COR-L47 (cell line): Measurements from ENCODE around the gene ATF4.

Experiments
- DNase-seq: peaks from one replicate; lab custom pipeline; 2025; lab: John Stamatoyannopoulos, UW

The ATF4 gene

DNA sequence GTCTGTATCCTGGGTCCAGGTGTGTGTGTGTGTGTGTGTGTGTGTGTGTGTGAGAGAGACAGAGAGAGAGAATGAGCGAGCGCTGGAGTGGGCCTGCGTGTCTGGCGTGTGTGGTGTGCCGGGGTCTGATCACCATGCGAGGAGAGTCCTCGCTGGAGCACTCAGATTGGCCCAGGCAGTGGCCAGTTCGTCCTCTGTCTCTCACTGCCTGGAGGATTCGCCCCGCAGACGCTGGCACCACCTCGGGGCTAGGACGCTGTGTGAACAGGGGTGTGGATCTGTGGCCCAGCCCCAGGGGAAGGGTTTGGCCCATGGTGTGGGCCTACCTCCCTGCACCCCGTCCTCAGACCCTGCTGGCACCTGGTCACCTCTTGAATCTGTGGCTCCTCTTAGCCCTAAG lies 38.6 kb downstream of the ATF4 start:
- DNase-seq = no peak

DNA sequence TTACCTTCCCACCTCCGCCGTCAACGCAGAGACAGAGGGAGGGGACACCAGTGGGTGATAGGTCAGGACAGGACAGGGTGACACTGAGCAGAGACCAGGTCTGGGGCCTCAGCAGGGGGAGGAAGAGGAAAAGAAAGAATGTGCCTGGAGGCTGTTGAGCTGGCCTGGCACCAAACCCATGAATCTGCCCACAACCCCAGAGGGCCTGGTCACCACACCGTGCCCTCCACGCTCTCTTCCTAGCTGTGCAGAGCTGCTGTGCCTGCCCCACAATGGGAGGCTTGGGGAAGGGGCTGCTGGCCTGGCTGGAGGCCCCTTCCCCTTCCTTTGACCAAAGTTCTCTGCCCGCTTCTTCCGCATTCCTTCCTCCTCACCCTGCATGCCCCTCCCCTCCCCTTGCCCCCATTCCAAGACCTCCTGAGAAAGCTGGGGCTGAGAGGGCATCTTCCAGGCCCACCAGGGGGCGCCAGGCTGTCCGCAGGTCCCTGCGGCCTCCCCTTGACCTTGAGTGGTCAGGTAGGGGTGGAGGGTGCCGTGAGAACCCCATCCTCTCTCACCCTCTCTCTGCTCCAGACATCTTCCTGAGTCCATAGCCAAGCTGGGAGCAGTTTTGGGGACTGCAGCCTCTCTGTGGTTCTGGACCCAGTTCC lies 39.2 kb downstream of the ATF4 start:
- no peak for DNase-seq

DNA sequence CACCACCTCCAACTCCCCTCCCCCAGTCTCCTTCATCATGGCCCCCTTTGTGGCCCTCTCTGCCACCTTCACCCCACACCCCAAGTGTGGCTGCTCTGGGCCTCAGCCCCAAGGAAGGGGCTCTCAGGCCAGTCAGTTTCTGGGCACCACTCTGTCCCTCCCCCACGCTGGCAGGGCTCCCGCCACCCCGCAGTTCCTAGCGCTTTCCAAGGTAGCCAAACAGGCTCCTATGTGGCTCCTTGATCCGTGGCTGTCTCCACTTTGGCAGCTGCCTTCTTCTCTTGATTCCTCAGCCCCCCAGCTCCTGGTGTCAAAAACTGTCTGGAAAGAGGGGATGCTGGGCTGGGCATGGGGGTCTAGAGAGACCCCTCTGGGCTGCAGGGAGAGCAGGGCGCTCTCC lies 39.8 kb downstream of the ATF4 start:
- DNase-seq = no peak

DNA sequence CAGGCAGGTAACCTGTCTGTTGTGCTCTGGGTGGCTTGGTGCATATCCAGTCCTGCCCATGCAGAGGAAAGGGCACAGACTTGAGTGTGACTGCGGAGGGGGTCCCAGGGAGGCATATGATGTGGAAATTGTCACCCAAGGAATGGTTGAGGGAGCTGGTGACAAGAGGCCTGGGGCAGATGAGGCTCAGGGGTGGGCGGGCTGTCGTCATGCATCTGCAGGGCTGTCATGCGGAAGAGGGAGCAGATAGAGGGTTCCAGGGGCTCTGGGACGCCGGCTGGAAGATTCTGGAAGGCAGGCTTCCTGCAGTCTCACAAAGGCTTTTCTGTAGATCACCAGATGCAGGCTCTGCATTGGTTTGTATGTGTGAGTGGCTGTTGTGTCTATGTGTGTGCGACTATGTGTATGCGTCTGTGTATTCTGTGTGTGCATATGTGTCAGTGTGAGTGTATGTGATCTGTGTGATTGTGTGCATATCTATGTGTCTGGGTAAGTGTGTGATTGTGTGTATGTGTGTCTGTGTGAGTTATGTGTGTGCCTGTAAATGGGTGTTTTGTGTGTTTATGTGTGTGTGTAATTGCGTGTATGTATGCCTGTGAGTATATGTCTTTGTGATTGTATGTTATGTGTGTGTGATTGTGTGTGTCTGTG lies 42.6 kb downstream of the ATF4 start:
- no peak for DNase-seq

DNA sequence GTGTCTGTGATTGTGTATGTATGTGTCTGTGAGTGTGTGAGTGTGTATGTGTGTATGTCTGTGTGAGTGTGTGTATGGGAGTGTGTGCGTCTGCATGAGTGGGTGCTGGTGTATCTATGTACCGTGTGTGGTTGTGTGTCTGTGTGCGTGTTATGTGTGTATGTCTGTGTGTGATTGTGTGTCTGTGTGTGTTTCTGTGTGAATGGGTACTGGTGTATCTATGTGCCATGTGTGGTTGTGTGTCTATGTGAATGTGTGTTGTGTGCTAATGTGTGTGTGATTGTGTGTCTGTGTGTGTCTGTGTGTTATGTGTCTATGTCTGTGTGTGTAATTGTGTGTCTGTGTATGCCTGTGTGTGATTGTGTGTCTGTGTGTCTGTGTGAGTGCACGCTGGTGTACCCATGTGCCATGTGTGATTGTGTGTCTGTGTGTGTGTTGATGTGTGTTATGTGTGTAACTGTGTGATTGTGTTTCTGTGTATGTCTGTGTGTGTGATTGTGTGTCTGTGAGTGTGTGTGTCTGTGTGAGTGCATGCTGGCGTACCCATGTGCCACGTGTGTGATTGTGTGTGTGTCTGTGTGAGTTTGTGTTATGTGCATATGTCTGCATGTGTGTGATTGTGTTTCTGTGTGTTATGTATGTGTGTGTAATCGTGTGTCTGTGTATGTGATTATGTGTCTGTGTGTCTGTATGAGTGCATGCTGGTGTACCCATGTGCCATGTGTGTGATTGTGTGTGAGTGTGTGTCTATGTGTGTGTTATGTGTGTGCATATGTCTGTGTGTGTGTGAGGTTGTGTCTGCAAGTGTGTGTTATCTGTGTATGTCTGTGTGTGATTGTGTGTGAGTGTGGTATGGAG lies 43.4 kb downstream of the ATF4 start:
- DNase-seq = no peak

DNA sequence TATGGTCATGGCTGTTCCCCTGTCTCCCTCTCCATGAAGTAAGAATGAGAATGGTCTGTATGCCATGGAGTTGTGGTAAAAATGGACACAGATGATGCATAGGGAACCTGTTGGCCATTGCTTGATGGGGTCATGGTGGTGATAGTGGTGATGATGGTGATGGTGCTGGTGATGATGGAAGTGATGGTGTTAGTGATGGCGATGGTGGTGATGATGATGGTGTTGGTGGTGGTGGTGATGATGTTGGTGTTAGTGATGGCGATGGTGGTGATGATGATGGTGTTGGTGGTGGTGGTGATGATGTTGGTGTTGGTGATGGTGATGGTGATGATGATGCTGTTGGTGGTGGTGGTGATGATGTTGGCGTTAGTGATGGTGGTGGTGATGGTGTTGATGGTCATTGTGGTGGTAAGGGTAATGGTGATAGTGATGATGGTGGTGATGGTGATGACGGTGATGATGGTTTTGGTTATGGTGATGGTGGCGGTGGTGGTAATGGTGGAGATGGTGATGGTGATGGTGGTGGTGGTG lies 45.1 kb downstream of the ATF4 start:
- DNase-seq = no peak

DNA sequence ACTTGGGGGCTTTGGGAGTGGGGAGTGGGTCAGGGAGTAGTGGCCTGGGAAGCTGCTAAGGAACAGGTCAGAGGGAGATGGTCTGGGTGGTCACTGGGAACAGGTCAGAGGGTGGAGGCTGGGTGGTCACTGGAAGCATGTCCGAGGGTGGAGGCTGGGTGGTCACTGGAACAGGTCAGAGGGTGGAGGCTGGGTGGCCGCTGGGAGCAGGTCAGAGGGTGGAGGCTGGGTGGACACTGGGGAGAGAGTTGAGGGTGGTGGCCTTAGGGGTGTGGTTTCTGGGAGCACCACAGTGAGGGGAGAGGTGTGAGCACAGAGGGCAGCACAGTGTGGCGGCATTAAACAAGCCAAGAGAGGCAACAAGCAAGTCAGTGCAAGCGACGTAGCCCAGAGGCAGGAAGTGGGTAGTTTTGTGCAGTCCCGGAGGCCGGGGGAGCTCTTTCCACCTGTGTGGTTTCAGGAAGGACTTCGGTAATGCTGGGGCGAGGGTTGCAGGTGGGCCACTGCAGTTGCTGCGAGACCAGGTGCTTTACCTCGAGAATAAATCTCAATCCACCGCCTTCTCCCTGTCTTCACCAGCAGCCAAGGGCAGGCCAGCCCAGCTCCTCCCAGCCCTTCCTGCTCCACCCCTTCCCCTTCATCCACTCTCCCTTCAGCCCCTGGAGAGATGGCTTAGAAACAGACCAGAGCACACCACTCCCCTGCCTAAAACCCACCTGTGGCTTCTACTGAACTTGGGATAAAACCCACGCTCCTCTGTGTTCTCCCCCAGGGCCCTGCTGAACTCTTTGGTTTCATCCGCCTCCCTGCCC lies 47.0 kb downstream of the ATF4 start:
- DNase-seq = no peak

DNA sequence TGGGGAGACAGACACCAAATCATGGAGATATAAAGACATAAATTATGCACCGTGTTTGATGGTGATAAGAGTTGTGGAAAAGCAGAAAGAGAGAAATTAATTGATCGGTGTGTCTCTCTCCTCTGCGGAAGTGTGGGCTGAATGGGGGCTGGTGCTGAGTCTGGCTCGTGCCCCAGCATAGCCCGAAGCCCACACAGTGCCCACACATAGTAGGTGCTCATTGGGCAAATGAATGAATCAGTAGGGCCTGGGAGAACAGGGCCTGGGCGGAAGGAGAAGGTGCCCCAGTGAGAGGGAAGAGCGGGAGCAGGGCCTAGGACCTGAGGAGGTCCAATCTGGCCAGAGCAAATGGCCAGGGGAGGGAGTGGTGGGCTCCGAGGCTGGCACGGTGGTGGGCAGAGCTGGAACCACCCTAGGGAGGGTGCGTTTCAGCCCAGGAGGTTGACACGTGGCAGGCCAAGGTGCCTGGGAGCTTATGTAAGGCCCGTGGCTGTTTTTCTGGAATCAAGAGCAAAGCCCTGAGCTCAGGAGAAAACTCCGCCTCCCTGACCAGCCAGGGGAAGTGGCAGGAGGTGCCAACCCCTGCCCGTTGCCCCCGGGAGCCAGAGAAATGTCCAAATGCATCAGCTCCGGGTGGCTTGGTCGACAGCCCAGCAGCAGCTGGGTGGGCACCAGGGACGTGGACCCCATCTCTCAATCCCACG lies 48.1 kb downstream of the ATF4 start:
- no peak for DNase-seq

DNA sequence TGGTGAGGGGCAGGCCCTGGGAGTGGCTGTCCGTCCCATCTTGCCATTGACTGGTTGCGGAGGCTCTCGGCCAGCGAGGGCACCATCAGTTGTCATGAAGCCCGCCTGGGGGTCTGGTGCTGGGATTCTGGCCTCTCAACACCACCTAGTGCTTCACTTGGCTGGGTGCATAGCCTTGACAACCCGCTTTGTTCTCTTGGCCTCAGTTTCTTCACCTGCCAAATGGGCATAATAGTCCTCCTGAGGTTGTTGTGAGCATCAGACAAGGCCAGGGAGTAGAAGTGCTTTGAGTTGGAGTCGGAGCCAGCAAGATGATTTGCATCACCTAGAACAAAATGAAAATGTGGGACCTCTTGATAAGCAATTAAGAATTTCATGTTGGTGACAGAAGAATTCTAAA lies 48.7 kb downstream of the ATF4 start:
- no peak for DNase-seq

DNA sequence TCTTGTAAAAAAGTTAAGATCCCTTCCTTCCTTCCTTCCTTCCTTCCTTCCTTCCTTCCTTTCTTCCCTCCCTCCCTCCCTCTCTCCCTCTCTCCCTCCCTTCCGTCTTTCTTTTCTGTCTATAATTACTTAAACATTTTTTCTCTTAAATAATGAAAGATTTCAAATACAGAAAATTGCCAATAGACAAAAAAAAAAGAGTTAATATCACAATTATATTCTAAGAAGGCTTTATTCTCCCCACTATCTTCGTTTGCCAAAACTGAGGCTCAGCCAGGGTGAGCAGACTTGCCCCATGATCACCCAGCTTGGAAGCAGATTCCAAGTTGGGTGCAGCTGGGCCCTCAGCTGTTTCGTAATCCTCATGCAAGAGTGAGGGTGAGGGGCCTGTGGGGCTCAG lies 49.9 kb downstream of the ATF4 start:
- DNase-seq = no peak

DNA sequence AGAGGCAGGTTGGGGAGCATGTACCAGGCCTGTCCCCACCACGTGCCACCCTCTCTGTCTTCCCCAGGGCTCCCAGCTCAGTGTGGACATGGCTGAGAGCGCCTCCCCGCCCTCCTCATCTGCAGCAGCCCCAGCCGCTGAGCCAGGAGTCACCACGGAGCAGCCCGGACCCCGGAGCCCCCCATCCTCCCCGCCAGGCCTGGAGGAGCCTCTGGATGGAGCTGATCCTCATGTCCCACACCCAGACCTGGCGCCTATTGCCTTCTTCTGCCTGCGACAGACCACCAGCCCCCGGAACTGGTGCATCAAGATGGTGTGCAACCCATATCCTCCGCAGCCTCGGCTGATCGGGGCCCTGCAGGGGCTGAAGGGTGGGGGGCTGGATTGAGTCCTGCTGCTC lies 50.3 kb downstream of the ATF4 start, which contains the start of gene CACNA1I:
Gene CACNA1I, plus strand, starts transcription at position 89 of the 400 bp plus-strand sequence. Its CDS starts 0 bp downstream, at position 89.
- DNase-seq = no peak

DNA sequence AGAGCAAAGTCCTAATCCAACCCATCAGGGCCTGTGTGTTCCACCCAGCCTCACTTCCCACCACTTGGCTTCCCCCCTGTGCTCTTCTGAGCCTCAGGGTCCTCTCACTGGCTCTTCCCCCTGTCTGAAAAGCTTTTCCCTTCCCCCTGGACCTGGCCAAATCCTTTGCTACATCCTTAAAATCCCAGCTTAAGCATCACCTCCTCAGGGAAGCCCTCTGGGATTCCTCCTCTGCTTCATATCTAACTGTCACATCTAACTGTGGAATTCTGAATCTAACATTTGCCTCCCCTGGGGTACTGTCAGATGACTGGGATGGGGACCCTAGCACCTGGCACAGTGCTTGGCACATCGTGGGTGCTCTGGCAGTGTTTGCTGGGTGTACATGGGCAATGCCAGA lies 51.2 kb downstream of the ATF4 start:
- DNase-seq = no peak
